ENCODE measurements around the gene UQCC3.
"Not testable (repeated sequence)": the region's sequence is repeated elsewhere in the genome, so short reads cannot be mapped to it uniquely, and the experiment has no call there.

UQCC3 gene, protein sequence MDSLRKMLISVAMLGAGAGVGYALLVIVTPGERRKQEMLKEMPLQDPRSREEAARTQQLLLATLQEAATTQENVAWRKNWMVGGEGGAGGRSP

DNA sequence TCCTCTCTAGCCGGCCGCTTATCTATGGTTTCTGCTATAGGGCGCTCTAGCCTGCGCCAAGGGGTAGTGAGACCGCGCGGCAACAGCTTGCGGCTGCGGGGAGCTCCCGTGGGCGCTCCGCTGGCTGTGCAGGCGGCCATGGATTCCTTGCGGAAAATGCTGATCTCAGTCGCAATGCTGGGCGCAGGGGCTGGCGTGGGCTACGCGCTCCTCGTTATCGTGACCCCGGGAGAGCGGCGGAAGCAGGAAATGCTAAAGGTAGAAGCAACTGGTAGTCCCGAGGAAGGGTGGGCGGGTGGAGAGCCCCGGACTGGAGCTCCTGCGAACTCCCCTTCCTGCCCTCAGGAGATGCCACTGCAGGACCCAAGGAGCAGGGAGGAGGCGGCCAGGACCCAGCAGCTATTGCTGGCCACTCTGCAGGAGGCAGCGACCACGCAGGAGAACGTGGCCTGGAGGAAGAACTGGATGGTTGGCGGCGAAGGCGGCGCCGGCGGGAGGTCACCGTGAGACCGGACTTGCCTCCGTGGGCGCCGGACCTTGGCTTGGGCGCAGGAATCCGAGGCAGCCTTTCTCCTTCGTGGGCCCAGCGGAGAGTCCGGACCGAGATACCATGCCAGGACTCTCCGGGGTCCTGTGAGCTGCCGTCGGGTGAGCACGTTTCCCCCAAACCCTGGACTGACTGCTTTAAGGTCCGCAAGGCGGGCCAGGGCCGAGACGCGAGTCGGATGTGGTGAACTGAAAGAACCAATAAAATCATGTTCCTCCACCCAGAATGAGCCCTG, at the start of gene UQCC3, which contains the start of gene LBHD1:
Gene UQCC3, plus strand, starts transcription at position 66 of the 782 bp plus-strand sequence. Its CDS starts 73 bp downstream, at position 139.
Gene LBHD1, minus strand, starts transcription at position 660 of the 782 bp plus-strand sequence. CDS start 2,236 bp downstream, outside the sequence.
- DNase-seq, result peak; percentile 83

DNA sequence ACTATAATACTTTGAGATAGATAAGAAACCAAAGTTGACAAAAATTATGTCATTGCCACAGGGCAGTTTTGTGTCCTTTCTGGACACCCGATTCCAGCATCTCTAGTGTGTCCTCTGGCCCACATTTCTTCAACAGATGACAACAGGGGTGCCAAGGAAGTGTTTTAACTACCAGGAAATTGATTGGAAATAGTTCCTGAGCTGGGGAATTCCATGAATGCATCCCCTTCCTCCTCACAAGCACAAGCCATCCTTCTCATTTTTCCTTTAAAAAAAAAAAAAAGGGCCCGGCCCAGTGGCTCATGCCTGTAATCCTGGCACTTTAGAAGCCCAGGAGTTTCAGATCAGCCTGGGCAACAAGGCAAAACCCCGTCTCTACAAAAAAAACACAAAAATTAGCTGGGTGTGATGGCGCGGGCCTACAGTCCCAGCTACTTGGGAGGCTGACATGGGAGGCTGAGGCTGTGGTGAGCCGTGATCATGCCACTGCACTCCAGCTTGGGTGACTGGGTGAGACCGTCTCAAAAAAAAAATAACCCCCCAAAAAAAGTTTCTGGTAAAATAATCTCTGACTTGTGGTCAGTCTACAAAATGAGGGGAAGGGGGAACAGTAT, 48.9 kb upstream of the UQCC3 start:
- DNase-seq, result no peak

GRCh38 chr11:62627713-62628112, 43.8 kb upstream of the UQCC3 start:
- peak; percentile 13 for DNase-seq

DNA sequence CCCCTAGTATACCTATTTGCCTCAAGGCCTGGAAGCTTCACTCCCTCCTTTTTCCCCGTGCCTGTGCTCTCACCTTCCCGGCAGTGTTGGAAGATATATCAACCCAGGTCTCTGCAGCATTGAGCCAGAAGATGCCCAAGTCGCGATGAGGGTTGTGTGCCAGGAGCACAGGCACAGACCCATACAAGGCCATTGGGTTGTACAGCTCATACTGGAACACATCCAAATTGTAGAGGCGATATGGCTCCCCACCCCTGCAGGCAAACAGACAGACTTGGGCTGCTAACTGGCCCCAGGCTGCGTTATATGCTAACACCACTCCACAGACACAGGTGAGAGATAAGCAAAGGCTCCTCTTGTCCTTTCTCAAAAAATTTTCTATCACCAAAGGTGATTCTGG, 39.0 kb upstream of the UQCC3 start:
- DNase-seq, result no peak

DNA sequence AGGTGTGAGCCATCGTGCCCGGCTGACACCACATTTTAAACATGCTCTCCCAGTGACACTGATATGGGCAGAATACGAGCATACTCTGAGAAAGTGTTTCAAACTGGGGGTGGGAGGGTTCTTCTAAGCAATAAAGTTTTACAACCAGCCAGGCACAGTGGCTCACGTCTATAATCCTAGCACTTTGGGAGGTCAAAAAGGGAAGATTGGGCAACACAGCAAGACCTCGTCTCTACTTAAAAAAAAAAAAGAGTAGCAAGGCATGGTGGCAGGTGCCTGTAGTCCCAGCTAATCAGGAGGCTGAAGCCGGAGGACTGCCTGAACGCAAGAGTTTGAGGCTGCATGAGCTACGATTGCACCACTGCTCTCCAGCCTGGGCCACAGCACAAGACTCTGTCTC, 27.3 kb upstream of the UQCC3 start:
- no peak for DNase-seq

DNA sequence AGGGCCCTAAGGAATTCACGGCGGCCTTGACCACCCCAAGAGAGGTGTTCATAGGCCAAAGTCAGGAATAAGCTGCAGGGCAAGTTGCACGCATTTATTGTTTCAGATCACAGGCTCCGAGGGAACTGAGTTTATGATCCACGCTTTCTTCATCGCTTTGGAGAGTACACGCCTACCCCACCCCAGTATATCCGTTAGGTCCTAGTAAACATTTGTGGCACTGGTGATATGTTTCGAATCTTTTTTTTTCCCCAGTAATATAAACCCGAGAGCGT, 25.9 kb upstream of the UQCC3 start:
- DNase-seq, result peak; percentile 26

DNA sequence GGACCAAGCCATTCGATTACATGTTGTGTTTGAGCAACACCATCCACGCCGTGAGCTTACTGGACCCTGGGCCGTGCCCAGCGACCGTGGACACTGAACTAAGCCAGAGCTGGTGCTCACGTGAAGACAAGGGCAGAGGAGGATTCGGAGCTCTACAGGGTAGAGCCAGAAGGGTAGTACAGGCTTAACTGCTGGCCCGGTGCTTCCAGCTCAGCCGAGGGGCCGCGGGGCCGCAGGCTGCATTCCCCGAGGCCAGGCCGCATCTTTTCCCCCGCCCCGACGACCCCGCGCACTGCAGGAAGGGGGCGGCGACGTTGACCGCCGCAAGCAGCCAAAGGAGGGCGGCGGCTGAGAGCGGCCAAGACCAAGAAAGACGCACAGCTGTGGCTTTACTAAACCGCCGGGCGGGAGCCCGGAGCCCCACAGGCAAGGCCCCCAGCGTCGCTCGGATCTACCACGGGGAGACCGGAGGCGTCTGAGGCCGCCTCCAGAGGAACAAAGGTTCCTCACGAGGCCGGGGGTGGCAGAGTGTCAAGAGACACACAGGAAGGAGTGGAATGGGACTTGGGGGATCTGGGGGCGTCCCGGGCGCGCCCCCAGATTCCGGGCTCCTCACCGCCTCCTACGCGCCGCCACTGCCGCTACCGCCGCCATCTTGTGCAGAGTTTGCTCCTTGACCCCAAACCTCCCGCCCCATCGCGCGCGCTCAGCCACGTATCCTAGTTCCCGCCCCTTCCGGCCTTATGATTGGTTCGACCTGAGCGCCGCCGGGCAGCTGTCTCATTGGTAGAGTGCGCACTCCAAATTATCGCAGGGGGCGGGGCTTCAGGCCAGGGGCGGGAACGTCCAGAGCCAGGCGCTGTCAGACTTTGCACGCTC, 25.3 kb upstream of the UQCC3 start, which contains the start of gene GANAB:
Gene GANAB, minus strand, starts transcription at position 668 of the 879 bp plus-strand sequence. Its CDS starts 14 bp downstream, at position 654.
- peak; percentile 99 for DNase-seq

DNA sequence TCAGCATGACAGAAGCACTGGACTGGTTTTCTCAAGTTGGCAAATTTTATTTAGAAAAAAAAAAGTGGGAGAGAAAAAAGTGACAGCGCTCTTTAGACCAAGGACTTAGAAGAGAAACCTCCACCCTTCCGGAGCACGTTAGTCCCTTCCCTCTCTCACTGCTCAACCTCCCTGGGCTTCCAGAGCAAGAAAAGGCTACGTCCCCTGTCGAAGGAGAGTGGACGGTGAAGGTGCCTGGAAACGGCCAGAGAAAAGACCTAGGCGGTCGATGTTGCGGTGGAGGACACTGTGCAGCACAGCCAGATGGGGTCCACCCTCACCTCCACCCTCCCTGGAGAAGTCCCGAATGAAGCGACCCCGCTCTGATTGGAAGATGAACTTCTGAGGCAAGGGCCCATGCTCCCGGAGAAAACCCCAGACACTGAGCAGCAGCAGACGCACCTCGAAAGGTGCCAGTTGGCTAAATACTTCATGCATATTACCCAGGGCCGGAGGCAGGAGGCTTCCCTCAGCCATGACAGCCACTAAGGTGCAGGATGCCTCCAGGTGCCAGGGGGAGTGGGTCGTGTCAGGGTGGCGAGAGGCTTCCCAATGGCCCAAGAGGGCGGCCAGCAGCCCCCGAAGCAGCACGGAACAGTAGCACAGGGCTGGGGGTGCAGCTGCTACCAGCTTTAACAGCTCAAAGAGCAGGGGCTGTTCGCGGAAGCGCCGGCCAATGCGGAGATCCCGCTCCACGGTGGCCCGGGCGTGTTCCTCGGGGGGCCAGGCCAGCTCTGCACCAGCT, 24.5 kb upstream of the UQCC3 start:
- DNase-seq, result no peak

DNA sequence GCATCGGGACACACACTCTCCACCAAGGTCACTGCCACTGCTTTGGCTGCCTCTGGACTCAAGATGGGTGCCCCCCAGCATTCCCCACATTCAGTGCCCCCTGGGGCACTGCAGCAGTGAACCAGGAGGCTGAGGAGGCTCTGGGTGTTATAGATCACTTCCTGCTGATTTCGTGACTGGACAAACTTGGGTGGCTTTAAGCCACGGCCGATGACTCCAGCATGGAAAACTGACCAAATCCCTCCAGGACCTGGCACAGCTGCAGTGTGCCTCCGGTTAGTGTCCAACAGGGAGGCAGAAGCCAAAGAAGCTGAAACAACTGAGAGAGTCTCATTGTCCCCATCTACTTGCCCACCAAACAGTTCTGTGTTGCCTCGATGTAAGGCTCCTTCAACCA, 23.9 kb upstream of the UQCC3 start:
- no peak for DNase-seq

DNA sequence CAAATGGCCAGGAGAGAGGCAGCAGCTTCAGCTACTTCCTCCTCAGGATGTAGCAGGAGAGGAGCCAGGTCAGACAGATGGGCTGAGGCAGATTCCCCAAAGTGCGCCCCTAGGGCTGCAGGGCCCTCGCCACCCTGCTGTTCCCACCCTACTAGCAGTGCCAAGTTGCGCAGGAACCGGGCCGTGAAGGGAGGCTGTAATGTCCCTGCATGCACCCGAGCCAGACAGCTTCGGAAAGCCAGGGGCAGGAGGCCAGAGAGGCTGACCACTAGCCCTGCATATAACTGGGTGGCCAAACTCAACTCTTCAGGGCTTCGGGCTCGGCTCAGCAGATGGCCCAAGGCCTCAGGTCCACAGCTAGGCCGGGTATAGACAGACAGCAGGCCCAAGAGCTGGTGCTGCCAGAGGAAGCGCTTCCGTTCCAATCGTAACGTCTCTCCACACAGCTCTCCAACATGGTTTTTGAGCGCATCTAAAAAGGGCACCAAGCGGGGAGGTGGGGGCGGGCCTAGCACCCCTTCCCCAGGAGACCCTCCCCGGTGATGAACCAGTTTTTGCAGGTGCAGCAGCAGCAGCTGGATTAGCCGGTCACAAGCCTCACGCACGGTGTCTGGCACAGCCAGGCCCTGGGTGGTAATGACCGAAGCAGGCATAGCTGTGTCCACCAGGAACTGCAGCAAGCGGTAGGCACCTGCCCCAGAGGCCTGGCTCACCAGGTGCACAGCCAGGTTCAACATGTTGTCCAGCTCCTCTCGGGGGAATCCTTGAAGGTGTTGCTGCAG, 23.1 kb upstream of the UQCC3 start:
- DNase-seq, result no peak

GRCh38 chr11:62648967-62649364, 22.5 kb upstream of the UQCC3 start:
- no peak for DNase-seq

DNA sequence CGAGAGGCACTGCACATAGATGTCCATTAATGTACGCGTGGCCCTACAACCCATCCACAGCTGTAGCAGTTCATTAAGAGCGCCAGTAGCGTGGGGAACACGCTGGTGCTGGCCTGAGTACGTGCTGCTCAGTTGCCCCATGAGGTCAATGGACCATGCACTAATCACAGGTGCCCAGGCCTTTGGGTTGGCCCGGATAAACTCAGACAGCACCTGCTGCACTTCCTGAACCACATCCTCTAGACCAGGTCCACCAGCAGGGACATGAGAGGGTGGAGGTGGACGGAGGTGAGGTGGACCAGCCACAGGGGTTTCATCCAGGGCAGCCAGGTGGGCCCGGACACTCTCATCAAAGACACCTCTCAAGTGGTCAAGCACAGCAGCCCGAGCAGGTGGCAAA, 22.0 kb upstream of the UQCC3 start:
- DNase-seq, result no peak

GRCh38 chr11:62650283-62650682, 21.2 kb upstream of the UQCC3 start:
- DNase-seq, result not testable (repeated sequence)

- DNase-seq, result peak; percentile 49
Observed at GRCh38 chr11:62652161-62653006, 19.1 kb upstream of the UQCC3 start.

- DNase-seq, result no peak
Observed at GRCh38 chr11:62654297-62654696, 17.2 kb upstream of the UQCC3 start.

DNA sequence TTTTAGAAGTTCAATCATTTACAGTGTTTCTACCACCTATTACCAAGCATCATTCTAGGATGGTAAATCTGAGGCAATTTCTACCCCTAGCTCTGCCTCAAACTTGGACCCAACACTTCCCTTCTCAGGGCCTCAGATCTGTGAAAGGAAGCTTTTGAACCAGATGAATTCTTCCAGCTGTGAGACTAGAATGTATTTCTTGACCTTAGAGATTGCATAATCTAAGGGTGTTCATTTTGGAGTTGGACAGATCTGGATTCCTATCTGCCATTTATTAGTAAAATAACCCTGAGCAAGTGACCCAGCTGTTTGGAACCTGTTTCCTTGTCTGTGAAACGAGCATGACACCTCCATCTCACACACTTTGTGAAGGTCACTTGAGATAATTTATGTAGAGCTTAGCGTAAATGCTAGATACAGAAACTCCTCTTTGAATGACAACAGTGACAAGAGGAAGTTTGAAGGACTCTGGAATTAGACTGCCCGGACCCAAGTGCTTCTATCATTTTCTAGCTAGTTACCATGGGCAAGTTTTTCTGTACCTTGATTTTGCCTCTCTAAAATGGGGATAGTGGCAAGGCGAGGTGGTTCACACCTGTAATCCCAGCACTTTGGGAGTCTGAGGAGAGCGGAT, 14.6 kb upstream of the UQCC3 start:
- DNase-seq, result no peak

GRCh38 chr11:62664405-62665074, 6.9 kb upstream of the UQCC3 start:
- peak; percentile 66 for DNase-seq

GRCh38 chr11:62665075-62665598, 6.3 kb upstream of the UQCC3 start, which contains the start of the genes C11orf98 and CSKMT:
Gene C11orf98 (minus strand): TSS chr11:62665210. CDS start chr11:62665169, 41 bp downstream.
Gene CSKMT (plus strand): TSS chr11:62665312. CDS start chr11:62665880, 568 bp downstream.
- peak; percentile 93 for DNase-seq

Measured in hematopoietic multipotent progenitor cell treated with erythropoietin and hydrocortisone succinate and interleukin-3 and kit ligand, for 8 days (in vitro differentiated cells).